Muscle of leg (tissue), 11 donors: ENCODE data around the gene GAL3ST3. TPM values are rescaled to one million over a fixed set of nuclear protein-coding genes. Genes with fewer than 3 reads are reported as not detected.

Experiments
- DNase-seq: peaks from one replicate; pipeline ENCODE4 v3.0.0; 2013
- H3K27ac ChIP-seq: one replicate; pipeline ENCODE4 v1.5.1; 2013; ENCODE audit warnings: mild to moderate bottlenecking, low read length, control low read depth
- H3K27me3 ChIP-seq: one replicate; pipeline ENCODE4 v1.6.1; 2013; ENCODE audit warnings: low read length; ENCODE audit not compliant: control insufficient read depth, insufficient read depth
- H3K36me3 ChIP-seq: one replicate; pipeline ENCODE4 v1.6.1; 2013; ENCODE audit warnings: low read length; ENCODE audit not compliant: control insufficient read depth, insufficient read depth
- H3K4me1 ChIP-seq: one replicate; pipeline ENCODE4 v1.6.1; 2013; ENCODE audit warnings: low read length; ENCODE audit not compliant: control insufficient read depth, insufficient read depth
- H3K4me3 ChIP-seq: one replicate; pipeline ENCODE4 v1.5.1; 2013; ENCODE audit warnings: low read length, control low read depth
- H3K9me3 ChIP-seq: replicated peaks from 2 replicates; pipeline ENCODE4 v1.6.1; 2013; ENCODE audit warnings: low read depth, low read length; ENCODE audit not compliant: control insufficient read depth
- WGBS: methylation state at CpG from one replicate; pipeline ENCODE4 v1.1.5; 2013; ENCODE audit warnings: missing lambda C conversion rate; ENCODE audit not compliant: insufficient coverage; 5-methylcytosine and 5-hydroxymethylcytosine counted together
- polyA plus RNA-seq, 8 donors: library from polyadenylated mRNA; unstranded; fragments of 120-200 nt; gene quantifications; one replicate each; pipeline versions ENCODE4 v1.2.1 to v1.2.3, GENCODE V29; 2013; ENCODE audit warnings: inconsistent platforms in 1 of 8, low replicate concordance in 1 of 8; ENCODE audit not compliant: insufficient read length in 8 of 8, insufficient read depth in 1 of 8
- total RNA-seq: library from RNA; stranded (reverse); fragments of 120-200 nt; gene quantifications from one replicate; pipeline ENCODE4 v1.2.4, GENCODE V29; 2013

GAL3ST3 gene
- total and polyA plus RNA-seq, 9 donors, result 0.22 to 1.7 (median 0.89) TPM

DNA sequence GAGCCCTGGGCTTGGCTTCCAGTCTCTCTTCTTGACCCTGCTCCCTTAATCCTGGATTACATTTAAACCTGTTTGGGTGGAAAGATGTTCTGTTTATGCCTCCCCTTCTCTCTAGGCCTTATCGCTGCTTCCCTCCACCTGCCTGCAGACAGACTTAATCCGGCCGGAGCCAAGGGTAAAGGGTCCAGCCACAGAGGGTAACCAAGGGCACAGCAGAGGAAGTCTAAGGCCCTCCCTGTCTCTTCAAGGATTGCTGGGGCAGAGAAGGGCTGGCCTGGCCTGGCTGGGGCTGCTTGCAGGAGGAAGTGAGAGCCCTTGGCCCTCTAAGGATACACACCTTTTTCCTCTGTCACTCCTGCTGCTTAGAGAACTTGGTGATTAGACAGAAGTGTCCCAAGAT lies 2.1 kb downstream of the GAL3ST3 start:
- Histone ChIP-seq H3K9me3 (no peaks in the 10 kb centered on the region), H3K27me3 (peaks cover 21% of the 10 kb centered on the region), H3K27ac (no peak overlapping the region), H3K4me3 (no peak overlapping the region), H3K36me3 (no peaks in the 10 kb centered on the region), H3K4me1 (peaks cover 19% of the 10 kb centered on the region)
- WGBS, result 79% methylated on average over 2 of the region's 3 CpGs
- no peak for DNase-seq

DNA sequence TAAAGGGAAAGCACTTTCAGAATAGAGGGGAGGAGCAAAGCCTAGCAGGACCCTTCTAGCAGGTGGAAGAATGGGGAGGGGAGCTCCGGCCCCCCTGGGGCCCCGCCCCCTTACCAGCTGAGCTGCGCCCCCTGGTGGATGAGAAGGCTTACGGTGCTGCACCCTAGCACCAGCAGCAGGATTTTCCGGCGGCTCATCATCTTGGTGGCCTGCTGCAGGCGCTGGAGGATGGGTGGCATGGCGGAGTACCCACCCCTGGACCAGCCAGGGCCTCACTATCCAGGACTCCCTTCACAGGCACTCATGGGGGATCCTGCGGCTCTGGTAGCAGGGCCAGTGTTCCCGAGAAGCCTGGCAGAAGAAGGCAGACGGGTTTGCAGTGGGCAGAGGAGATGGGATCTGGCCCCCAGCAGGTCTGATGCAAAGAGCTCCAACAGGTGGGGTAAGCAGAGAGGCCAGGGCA lies 3.8 kb downstream of the GAL3ST3 start:
- Histone ChIP-seq H3K4me1 (peaks cover 8% of the 10 kb centered on the region), H3K27me3 (peaks cover 21% of the 10 kb centered on the region), H3K4me3 (no peak overlapping the region), H3K27ac (no peak overlapping the region), H3K36me3 (no peaks in the 10 kb centered on the region), H3K9me3 (no peaks in the 10 kb centered on the region)
- WGBS, result 4% methylated on average over 9 of the region's 11 CpGs
- peak; percentile 77 for DNase-seq

GRCh38 chr11:66044757-66045156 lies 4.2 kb downstream of the GAL3ST3 start:
- Histone ChIP-seq H3K36me3 (no peaks in the 10 kb centered on the region), H3K9me3 (no peaks in the 10 kb centered on the region), H3K27me3 (peaks cover 21% of the 10 kb centered on the region), H3K4me3 (no peak overlapping the region), H3K4me1 (peaks cover 8% of the 10 kb centered on the region), H3K27ac (no peak overlapping the region)
- WGBS, result 69% methylated on average over 4 of the region's 6 CpGs
- DNase-seq, result no peak

DNA sequence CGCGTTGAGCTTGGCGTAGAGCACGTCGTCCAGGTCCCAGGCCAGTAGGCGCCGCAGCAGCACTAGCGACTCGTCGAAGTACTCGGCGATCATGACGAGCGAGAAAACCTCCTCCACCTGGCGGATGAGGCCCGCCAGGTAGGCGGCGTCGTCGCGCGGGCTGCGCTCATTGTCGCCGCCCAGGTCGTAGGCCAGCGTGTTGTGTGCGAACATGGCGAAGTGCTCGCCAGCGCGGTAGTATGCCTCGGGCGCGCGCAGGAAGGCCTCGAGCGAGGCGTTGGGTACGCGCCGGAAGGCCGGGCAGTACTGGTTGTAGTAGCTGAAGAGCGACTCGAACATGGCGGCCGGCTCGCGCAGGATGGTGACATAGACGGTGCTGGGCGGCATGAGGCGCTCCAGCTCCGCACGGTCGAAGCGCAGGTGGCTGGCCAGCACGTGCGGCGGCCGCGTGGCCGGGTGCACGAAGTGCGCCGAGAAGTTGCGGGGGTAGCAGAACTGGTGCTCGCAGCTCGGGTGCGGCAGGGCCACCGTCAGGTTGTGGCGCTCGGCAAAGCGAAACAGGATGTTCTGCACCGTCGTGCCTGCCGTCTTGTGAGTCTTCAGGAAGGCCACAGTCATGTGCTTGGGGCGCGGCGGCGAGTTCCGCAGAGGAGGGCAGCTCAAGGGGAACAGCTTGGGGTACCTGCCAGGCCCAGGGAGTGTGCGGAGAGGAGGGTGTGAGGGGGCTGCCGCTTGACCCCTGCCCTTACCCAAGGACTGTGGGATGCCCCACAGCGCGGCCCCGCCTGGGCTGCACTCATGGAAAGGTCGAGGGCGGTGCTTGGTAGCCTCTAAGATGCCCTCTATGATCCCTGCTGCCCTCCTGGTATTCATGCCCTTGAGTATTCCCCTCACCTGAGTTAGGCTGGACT lies 5.7 kb downstream of the GAL3ST3 start:
- Histone ChIP-seq H3K9me3 (no peaks in the 10 kb centered on the region), H3K36me3 (no peaks in the 10 kb centered on the region), H3K27me3 (peaks cover 12% of the 10 kb centered on the region), H3K4me3 (no peak overlapping the region), H3K27ac (no peak overlapping the region), H3K4me1 (peaks cover 4% of the 10 kb centered on the region)
- DNase-seq, result no peak
- WGBS, result 96% methylated on average over 80 of the region's 88 CpGs

GRCh38 chr11:66042227-66042995 lies 6.5 kb downstream of the GAL3ST3 start:
- H3K36me3 ChIP-seq, result no peaks in the 10 kb centered on the region
- 96% methylated on average over 80 of the region's 81 CpGs for WGBS
- no peak for DNase-seq
- H3K27ac ChIP-seq, result no peak overlapping the region
- H3K27me3 ChIP-seq, result peaks cover 7% of the 10 kb centered on the region
- no peak overlapping the region for H3K4me3 ChIP-seq
- peaks cover 4% of the 10 kb centered on the region for H3K4me1 ChIP-seq
- no peaks in the 10 kb centered on the region for H3K9me3 ChIP-seq

DNA sequence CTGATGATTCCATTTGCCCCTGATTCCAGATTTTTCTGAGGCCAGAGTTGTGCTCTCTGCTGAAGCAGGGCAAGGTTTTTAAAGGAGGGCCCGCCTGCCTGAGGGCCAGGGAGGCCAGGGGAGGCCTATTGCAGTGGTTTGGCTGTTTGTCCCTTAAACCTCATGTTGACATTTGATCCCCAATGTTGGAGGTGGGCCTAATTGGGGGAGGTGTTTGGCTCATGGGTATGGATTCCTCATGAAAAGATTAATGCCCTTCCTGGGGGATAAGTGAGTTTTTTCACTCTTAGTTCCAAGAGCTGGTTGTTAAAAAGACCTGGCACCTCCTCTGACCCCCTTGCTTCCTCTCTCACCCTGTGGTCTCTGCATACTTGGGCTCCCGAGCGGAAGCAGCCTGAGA lies 9.2 kb downstream of the GAL3ST3 start:
- Histone ChIP-seq H3K36me3 (no peaks in the 10 kb centered on the region), H3K4me3 (no peak overlapping the region), H3K9me3 (no peaks in the 10 kb centered on the region), H3K27me3 (peaks cover 2% of the 10 kb centered on the region), H3K27ac (no peak overlapping the region), H3K4me1 (no peaks in the 10 kb centered on the region)
- 92% methylated on average over 2 of the region's 3 CpGs for WGBS
- DNase-seq, result no peak

DNA sequence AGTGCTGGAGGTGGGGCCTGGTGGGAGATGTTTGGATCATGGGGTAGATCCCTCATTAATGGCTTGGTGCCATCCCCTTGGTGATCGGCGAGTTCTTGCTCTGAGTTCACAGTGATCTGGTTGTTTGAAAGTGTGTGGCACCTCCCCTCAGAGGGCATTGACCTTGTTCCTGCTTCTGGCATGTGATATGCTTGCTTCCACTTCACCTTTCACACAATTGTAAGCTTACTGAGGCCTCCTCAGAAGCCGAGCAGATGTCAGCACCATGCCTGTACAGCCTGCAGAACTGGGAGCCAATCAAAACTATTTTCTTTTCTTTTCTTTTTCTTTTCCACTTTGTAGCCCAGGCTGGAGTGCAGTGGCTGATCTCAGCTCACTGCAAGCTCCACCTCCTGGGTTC lies 11.6 kb downstream of the GAL3ST3 start:
- Histone ChIP-seq H3K4me3 (no peak overlapping the region), H3K4me1 (no peaks in the 10 kb centered on the region), H3K36me3 (no peaks in the 10 kb centered on the region), H3K27ac (no peak overlapping the region), H3K27me3 (peaks cover 5% of the 10 kb centered on the region), H3K9me3 (no peaks in the 10 kb centered on the region)
- no peak for DNase-seq
- WGBS, result no CpG with 5 or more reads among the region's 3 CpGs

GRCh38 chr11:66036334-66036710 lies 12.6 kb downstream of the GAL3ST3 start:
- peaks cover 5% of the 10 kb centered on the region for H3K27me3 ChIP-seq
- no peaks in the 10 kb centered on the region for H3K36me3 ChIP-seq
- H3K4me1 ChIP-seq, result no peaks in the 10 kb centered on the region
- no peak for DNase-seq
- H3K27ac ChIP-seq, result no peak overlapping the region
- no peak overlapping the region for H3K4me3 ChIP-seq
- WGBS, result 75% methylated on average over 2 of the region's 5 CpGs
- no peaks in the 10 kb centered on the region for H3K9me3 ChIP-seq

DNA sequence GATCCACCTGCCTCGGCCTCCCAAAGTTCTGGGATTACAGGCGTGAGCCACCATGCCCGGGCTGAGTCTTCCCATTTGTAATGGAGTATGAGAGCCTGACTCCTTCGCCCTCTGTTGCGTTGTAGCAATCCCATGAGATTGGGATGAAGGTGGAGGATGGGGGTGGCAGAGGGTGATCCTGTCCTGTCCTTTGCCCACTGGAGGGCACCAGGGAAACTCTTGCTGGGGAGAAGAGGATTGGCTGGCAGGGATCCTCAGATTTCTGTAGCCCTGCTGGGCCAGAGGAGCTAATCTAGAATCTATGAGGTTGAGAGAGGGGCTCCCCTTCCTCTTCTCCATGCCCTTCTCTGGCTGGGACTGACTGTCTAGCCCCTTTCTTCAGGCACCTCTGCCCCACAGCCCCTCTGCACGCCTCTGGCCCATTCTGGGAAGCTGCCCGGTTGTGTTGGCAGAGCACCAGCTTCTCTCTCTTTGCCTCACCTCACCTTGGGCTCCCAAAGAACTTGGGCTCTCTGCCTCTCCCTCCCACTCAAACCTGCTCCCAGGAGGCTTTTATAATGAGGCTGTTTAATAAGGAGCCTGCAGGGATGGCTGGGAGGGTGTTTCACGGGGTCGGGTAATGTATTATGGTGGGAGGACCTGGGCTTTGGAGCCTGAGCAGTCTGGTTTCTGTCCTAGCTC lies 13.2 kb downstream of the GAL3ST3 start:
- H3K9me3 ChIP-seq, result no peaks in the 10 kb centered on the region
- H3K27ac ChIP-seq, result no peak overlapping the region
- 74% methylated on average over 7 of the region's 9 CpGs for WGBS
- H3K27me3 ChIP-seq, result peaks cover 5% of the 10 kb centered on the region
- H3K4me1 ChIP-seq, result no peaks in the 10 kb centered on the region
- H3K36me3 ChIP-seq, result no peaks in the 10 kb centered on the region
- no peak overlapping the region for H3K4me3 ChIP-seq
- DNase-seq, result no peak
